GM18502 (cell line): ENCODE measurements around the gene DAND5.
"Not testable (repeated sequence)": the region's sequence is repeated elsewhere in the genome, so short reads cannot be mapped to it uniquely, and the experiment has no call there.

Experiments used
- ATAC-seq: cut with Tn5 transposase; IDR thresholded peaks from one replicate; pipeline ENCODE4 v1.9.1; 2021; ENCODE audit warnings: mild to moderate bottlenecking; ENCODE audit not compliant: unreplicated experiment, poor library complexity

The DAND5 gene

GRCh38 chr19:12959481-12959880, 9.9 kb upstream of the DAND5 start:
- no peak for ATAC-seq

GRCh38 chr19:12965017-12965811, 4.2 kb upstream of the DAND5 start:
- ATAC-seq = peak; percentile 75

- no peak for ATAC-seq
Measured at GRCh38 chr19:12965812-12966135, 3.6 kb upstream of the DAND5 start.

- ATAC-seq = no peak
Measured at GRCh38 chr19:12967907-12968306, 1.5 kb upstream of the DAND5 start.

- no peak for ATAC-seq
Measured at GRCh38 chr19:12970070-12970820, 869 bp downstream of the DAND5 start.

GRCh38 chr19:12973236-12973635, 3.9 kb downstream of the DAND5 start:
- no peak for ATAC-seq

- ATAC-seq = no peak
Measured at GRCh38 chr19:12974301-12975220, 5.2 kb downstream of the DAND5 start.

GRCh38 chr19:12975221-12975741, 5.9 kb downstream of the DAND5 start:
- no peak for ATAC-seq

- not testable (repeated sequence) for ATAC-seq
Measured at GRCh38 chr19:12976109-12976508, 6.7 kb downstream of the DAND5 start.

GRCh38 chr19:12979974-12980373, 10.6 kb downstream of the DAND5 start:
- ATAC-seq = no peak

GRCh38 chr19:12982648-12983047, 13.3 kb downstream of the DAND5 start:
- no peak for ATAC-seq

GRCh38 chr19:12983091-12983490, 13.7 kb downstream of the DAND5 start:
- no peak for ATAC-seq

- peak; percentile 46 for ATAC-seq
Measured at GRCh38 chr19:12983542-12984142, 14.3 kb downstream of the DAND5 start.

GRCh38 chr19:12984143-12984627, 14.8 kb downstream of the DAND5 start:
- ATAC-seq = no peak

GRCh38 chr19:12984683-12985048, 15.3 kb downstream of the DAND5 start:
- no peak for ATAC-seq

GRCh38 chr19:12985049-12985776, 15.8 kb downstream of the DAND5 start:
- ATAC-seq = no peak

GRCh38 chr19:12986726-12987125, 17.4 kb downstream of the DAND5 start:
- ATAC-seq = no peak

GRCh38 chr19:12987190-12987589, 17.8 kb downstream of the DAND5 start:
- no peak for ATAC-seq

- no peak for ATAC-seq
Measured at GRCh38 chr19:12987781-12988180, 18.4 kb downstream of the DAND5 start.
